Measurements from ENCODE around the gene NPFFR2.

NPFFR2 gene

GRCh38 chr4:72031868-72032608 is at the start of gene NPFFR2:
NPFFR2 (plus strand) TSS chr4:72032000; CDS start chr4:72128592, 96,592 bp downstream.
- peak; percentile 49 for DNase-seq (ENCODE audit: low read depth)
- peak within 1 kb of the TSS; percentile 31 for H3K4me3 ChIP-seq (ENCODE audit: low read length)
- TF ChIP-seq CTCF (IDR thresholded peaks at IDR 0.05; ENCODE audit: insufficient read depth, low read depth, low read length, missing control alignments): no peak

GRCh38 chr4:71992571-71993312 is 39.1 kb upstream of the NPFFR2 start:
- no peak overlapping the region for H3K4me3 ChIP-seq (ENCODE audit: low read length)
- TF ChIP-seq CTCF (IDR thresholded peaks at IDR 0.05; ENCODE audit: insufficient read depth, low read depth, low read length, missing control alignments): no peak
- peak; percentile 10 for DNase-seq (ENCODE audit: low read depth)

DNA sequence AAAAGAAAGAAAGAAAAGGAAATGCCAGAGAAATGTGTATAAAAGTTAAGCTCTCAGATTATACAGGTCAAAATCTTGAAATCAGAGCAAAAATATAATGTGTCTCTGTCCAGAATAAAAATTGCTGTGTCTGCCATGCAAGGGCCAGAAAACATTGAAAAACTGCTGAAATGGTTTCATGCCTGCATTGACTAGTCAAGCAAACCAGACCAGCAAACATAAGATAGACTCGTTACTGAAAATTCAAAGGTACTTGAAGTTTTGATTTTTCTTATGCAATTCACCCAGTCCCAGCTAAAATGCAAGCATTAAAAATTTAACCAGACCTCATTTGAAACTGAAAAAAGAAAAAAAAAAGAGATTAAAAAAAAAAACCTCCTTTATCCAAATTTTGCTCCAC is 37.2 kb upstream of the NPFFR2 start:
- no peak overlapping the region for H3K4me3 ChIP-seq (ENCODE audit: low read length)
- TF ChIP-seq CTCF (IDR thresholded peaks at IDR 0.05; ENCODE audit: insufficient read depth, low read depth, low read length, missing control alignments): no peak
- DNase-seq (ENCODE audit: low read depth): no peak

DNA sequence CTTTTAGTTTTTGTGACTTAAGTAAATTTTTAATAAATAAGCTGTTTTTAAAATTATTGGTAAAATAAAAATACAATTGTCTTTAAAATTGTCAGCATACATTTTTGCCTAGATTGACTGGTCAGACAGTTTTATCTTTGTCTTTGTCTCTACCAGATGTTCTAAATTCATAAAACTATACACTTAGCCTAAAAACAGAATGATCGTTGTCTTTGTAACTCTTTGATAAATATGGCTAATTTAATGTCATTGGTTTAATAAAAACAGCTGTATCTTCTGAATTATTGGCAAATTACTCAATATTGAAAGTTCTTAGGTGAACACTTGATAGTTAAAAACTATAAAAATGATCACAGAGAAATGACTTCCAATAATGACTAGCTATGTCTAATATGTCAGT is 36.5 kb upstream of the NPFFR2 start:
- TF ChIP-seq CTCF (IDR thresholded peaks at IDR 0.05; ENCODE audit: insufficient read depth, low read depth, low read length, missing control alignments): no peak
- DNase-seq (ENCODE audit: low read depth): no peak
- H3K4me3 ChIP-seq (ENCODE audit: low read length): no peak overlapping the region

GRCh38 chr4:72006586-72006985 is 25.2 kb upstream of the NPFFR2 start:
- TF ChIP-seq CTCF (IDR thresholded peaks at IDR 0.05; ENCODE audit: insufficient read depth, low read depth, low read length, missing control alignments): no peak
- H3K4me3 ChIP-seq (ENCODE audit: low read length): no peak overlapping the region
- DNase-seq (ENCODE audit: low read depth): peak; percentile 78

DNA sequence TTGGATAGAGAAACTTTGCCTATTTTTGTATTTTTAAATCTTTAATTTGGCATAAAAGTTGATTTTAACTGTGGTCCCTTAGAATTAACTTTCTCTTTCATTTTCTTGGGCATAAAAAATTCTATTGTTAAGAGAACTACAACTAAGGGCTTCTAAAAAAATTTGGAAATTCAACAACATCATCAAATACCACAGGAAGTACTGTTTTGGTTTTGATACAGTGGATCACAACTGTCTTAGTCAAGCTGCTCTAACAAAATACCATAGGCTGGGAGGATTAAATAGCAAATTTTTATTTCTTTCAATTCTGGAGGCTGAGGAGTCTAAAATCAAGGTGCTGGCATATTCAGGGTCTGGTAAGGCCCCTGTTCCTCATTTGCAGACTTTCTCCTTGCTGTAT is 19.9 kb upstream of the NPFFR2 start:
- H3K4me3 ChIP-seq (ENCODE audit: low read length): no peak overlapping the region
- no peak for DNase-seq (ENCODE audit: low read depth)
- no peak for TF ChIP-seq CTCF (IDR thresholded peaks at IDR 0.05; ENCODE audit: insufficient read depth, low read depth, low read length, missing control alignments)
